HEK293 (cell line): ENCODE data around the gene MESD.

Experiments
- GLIS2 ChIP-seq: fragments of 450-650 bp; formaldehyde crosslinking; IDR thresholded peaks from 2 replicates; pipeline ENCODE4 v1.5.1; 2016; ENCODE audit warnings: missing biosample characterization, missing genetic modification characterization
- INSM2 ChIP-seq: fragments of 450-650 bp; formaldehyde crosslinking; IDR thresholded peaks from 2 replicates; pipeline ENCODE4 v1.5.1; 2016; ENCODE audit warnings: missing biosample characterization, missing genetic modification characterization
- KLF17 ChIP-seq: fragments of 450-650 bp; formaldehyde crosslinking; IDR thresholded peaks from 2 replicates; pipeline ENCODE4 v1.5.1; 2016; ENCODE audit warnings: missing biosample characterization, missing genetic modification characterization
- PRDM10 ChIP-seq: fragments of 450-650 bp; formaldehyde crosslinking; IDR thresholded peaks from 2 replicates; pipeline ENCODE4 v1.5.1; 2016; ENCODE audit warnings: missing biosample characterization, missing genetic modification characterization
- ZBTB20 ChIP-seq: fragments of 450-650 bp; formaldehyde crosslinking; IDR thresholded peaks from 2 replicates; pipeline ENCODE4 v1.5.1; 2016; ENCODE audit warnings: missing biosample characterization, missing genetic modification characterization
- ZEB2 ChIP-seq: fragments of 450-650 bp; formaldehyde crosslinking; IDR thresholded peaks from 2 replicates; pipeline ENCODE4 v1.5.1; 2016; ENCODE audit warnings: missing biosample characterization, missing genetic modification characterization
- ZFP37 ChIP-seq: fragments of 450-650 bp; formaldehyde crosslinking; IDR thresholded peaks from 2 replicates; pipeline ENCODE4 v1.5.1; 2016; ENCODE audit warnings: missing biosample characterization, missing genetic modification characterization
- ZFP69B ChIP-seq: fragments of 450-650 bp; formaldehyde crosslinking; IDR thresholded peaks from 2 replicates; pipeline ENCODE4 v1.5.1; 2016; ENCODE audit warnings: missing biosample characterization, missing genetic modification characterization
- ZNF10 ChIP-seq: fragments of 450-650 bp; formaldehyde crosslinking; IDR thresholded peaks from 2 replicates; pipeline ENCODE4 v1.5.1; 2017; ENCODE audit warnings: missing biosample characterization, missing genetic modification characterization
- ZNF133 ChIP-seq: fragments of 450-650 bp; formaldehyde crosslinking; IDR thresholded peaks from 2 replicates; pipeline ENCODE4 v1.5.1; 2016; ENCODE audit warnings: missing biosample characterization, missing genetic modification characterization
- ZNF2 ChIP-seq: fragments of 450-650 bp; formaldehyde crosslinking; IDR thresholded peaks from 2 replicates; pipeline ENCODE4 v1.5.1; 2016; ENCODE audit warnings: missing biosample characterization, missing genetic modification characterization
- ZNF24 ChIP-seq: fragments of 450-650 bp; formaldehyde crosslinking; IDR thresholded peaks from 2 replicates; pipeline ENCODE4 v1.5.1; 2016; ENCODE audit warnings: missing biosample characterization, missing genetic modification characterization
- ZNF324 ChIP-seq: fragments of 450-650 bp; formaldehyde crosslinking; IDR thresholded peaks from 2 replicates; pipeline ENCODE4 v1.5.1; 2016; ENCODE audit warnings: missing biosample characterization, missing genetic modification characterization
- ZNF518A ChIP-seq: fragments of 450-650 bp; formaldehyde crosslinking; conservative IDR thresholded peaks from 2 replicates; pipeline ENCODE4 v1.5.1; 2016; ENCODE audit warnings: low read depth, missing biosample characterization, missing genetic modification characterization
- ZNF600 ChIP-seq: fragments of 450-650 bp; formaldehyde crosslinking; IDR thresholded peaks from 2 replicates; pipeline ENCODE4 v1.5.1; 2016; ENCODE audit warnings: missing biosample characterization, missing genetic modification characterization
- ZNF629 ChIP-seq: fragments of 450-650 bp; formaldehyde crosslinking; IDR thresholded peaks from 2 replicates; pipeline ENCODE4 v1.5.1; 2017; ENCODE audit warnings: missing biosample characterization, missing genetic modification characterization
- ZNF639 ChIP-seq: fragments of 450-650 bp; formaldehyde crosslinking; IDR thresholded peaks from 2 replicates; pipeline ENCODE4 v1.5.1; 2016; ENCODE audit warnings: missing biosample characterization, missing genetic modification characterization
- ZSCAN18 ChIP-seq: fragments of 450-650 bp; formaldehyde crosslinking; IDR thresholded peaks from 2 replicates; pipeline ENCODE4 v1.5.1; 2016; ENCODE audit warnings: missing biosample characterization, missing genetic modification characterization
- ZSCAN4 ChIP-seq: fragments of 450-650 bp; formaldehyde crosslinking; IDR thresholded peaks from 2 replicates; pipeline ENCODE4 v1.5.1; 2017; ENCODE audit warnings: missing biosample characterization, missing genetic modification characterization

Gene MESD

GRCh38 chr15:80955571-80956452 is 33.8 kb downstream of the MESD start (continued):
- TF ChIP-seq PRDM10 (tag by site-specific recombination) (peak; percentile 95), ZSCAN18 (tag by site-specific recombination) (0 out of 2 replicates have a peak, but pooled peaks have one; percentile 44), ZNF518A (tag by site-specific recombination) (peak; percentile 30; the same call in 1 of the 2 replicates), KLF17 (tag by site-specific recombination) (peak; percentile 66; the same call in 1 of the 2 replicates), ZNF324 (tag by site-specific recombination) (peak; percentile 74; the same call in 1 of the 2 replicates), ZNF133 (tag by site-specific recombination) (0 out of 2 replicates have a peak, but pooled peaks have one; percentile 7), ZNF639 (tag by site-specific recombination) (peak; percentile 63), GLIS2 (peak; percentile 83), ZEB2 (tag by site-specific recombination) (peak; percentile 79), ZNF629 (tag by site-specific recombination) (peak; percentile 85), ZBTB20 (0 out of 2 replicates have a peak, but pooled peaks have one; percentile 24), ZNF2 (tag by site-specific recombination) (peak; percentile 81; the same call in 1 of the 2 replicates), ZFP37 (tag by site-specific recombination) (peak; percentile 54; the same call in 1 of the 2 replicates), ZFP69B (tag by site-specific recombination) (0 out of 2 replicates have a peak, but pooled peaks have one; percentile 28), ZNF10 (tag by site-specific recombination) (peak; percentile 46; the same call in 1 of the 2 replicates), ZNF24 (tag by site-specific recombination) (peak; percentile 71), ZNF600 (tag by site-specific recombination) (peak; percentile 88), ZSCAN4 (peak; percentile 55), INSM2 (tag by site-specific recombination) (peak; percentile 56; the same call in 1 of the 2 replicates)
